Activated CD8-positive, alpha-beta memory T cell treated with anti-CD3 and anti-CD28 coated beads, Interleukin-2, amount 10 ng/mL, durations not matched to agents 7 days and 5 days (primary cell): ENCODE results near the gene MOSPD3. TPM values are rescaled to one million over a fixed set of nuclear protein-coding genes. Genes with fewer than 3 reads are reported as not detected.
"Not testable (repeated sequence)": the region's sequence is repeated elsewhere in the genome, so short reads cannot be mapped to it uniquely, and the experiment has no call there.

Experiments used
- ATAC-seq: fragments of 150-1000 bp; cut with Tn5 transposase; one replicate; pipeline ENCODE4 v1.10.0; 2021; ENCODE audit warnings: moderate library complexity
- CTCF ChIA-PET: fragments of 350-600 bp; sonication (Branson Sonifier 250); formaldehyde crosslinking; loops from one replicate; lab custom pipeline; 2021; ENCODE audit warnings: antibody characterized with exemption; lab: Charles Lee
- DNase-seq: peaks from one replicate; pipeline ENCODE4 v3.0.0-alpha.2; 2020
- H3K27ac Mint-ChIP-seq: one replicate; pipeline ENCODE4 v1.8.0; 2021; ENCODE audit warnings: mild to moderate bottlenecking, mixed read lengths
- H3K27me3 Mint-ChIP-seq: one replicate; pipeline ENCODE4 v1.8.0; 2021; ENCODE audit warnings: mixed read lengths
- H3K36me3 Mint-ChIP-seq: one replicate; pipeline ENCODE4 v1.8.0; 2021; ENCODE audit warnings: mild to moderate bottlenecking, mixed read lengths
- H3K4me1 Mint-ChIP-seq: one replicate; pipeline ENCODE4 v1.8.0; 2021; ENCODE audit warnings: mixed read lengths
- H3K4me3 Mint-ChIP-seq: one replicate; pipeline ENCODE4 v1.8.0; 2021; ENCODE audit warnings: mild to moderate bottlenecking, moderate library complexity, mixed read lengths
- H3K9me3 Mint-ChIP-seq: one replicate; pipeline ENCODE4 v1.8.0; 2022; ENCODE audit warnings: low read depth, mixed read lengths
- total RNA-seq, 2 experiments: library from RNA; stranded (reverse); gene quantifications; one replicate each; pipeline ENCODE4 v1.2.3, GENCODE V29; 2021

The MOSPD3 gene
- total RNA-seq, 2 experiments from 2014 or later, result 22.2 to 28.8 TPM

GRCh38 chr7:100649826-100650565, 37.7 kb downstream of the MOSPD3 start:
- CTCF ChIA-PET, result interaction anchor here (0.7 to 1.3 kb wide), 2 partner anchors 56 to 241 kb away, joined by 3 read pairs; partner anchors contain the start of gene POP7
- Mint-ChIP-seq H3K9me3 (no peaks in the 10 kb centered on the region), H3K27ac (no peak overlapping the region)

GRCh38 chr7:100654908-100655831, 42.8 kb downstream of the MOSPD3 start:
- no peak for ATAC-seq
- H3K27ac Mint-ChIP-seq, result no peak overlapping the region
- no peak overlapping the region for H3K4me3 Mint-ChIP-seq
- no peaks in the 10 kb centered on the region for H3K36me3 Mint-ChIP-seq
- DNase-seq, result no peak
- CTCF ChIA-PET, result no interaction called here
- H3K4me1 Mint-ChIP-seq, result no peaks in the 10 kb centered on the region
- H3K27me3 Mint-ChIP-seq, result peaks cover 38% of the 10 kb centered on the region
- H3K9me3 Mint-ChIP-seq, result no peaks in the 10 kb centered on the region

More at GRCh38 chr7:100649826-100650565, 37.7 kb downstream of the MOSPD3 start:
- Mint-ChIP-seq H3K27me3 (peaks cover 21% of the 10 kb centered on the region), H3K4me1 (no peaks in the 10 kb centered on the region), H3K4me3 (no peak overlapping the region), H3K36me3 (no peaks in the 10 kb centered on the region)
- no peak for ATAC-seq
- no peak for DNase-seq

- DNase-seq, result peak; percentile 67
- H3K4me3 Mint-ChIP-seq, result no peak within 1 kb of the TSS
- peak; percentile 88 for ATAC-seq
- H3K36me3 Mint-ChIP-seq, result no peaks in the 10 kb centered on the region
- H3K27ac Mint-ChIP-seq, result no peak within 1 kb of the TSS
- CTCF ChIA-PET, result interaction anchor here (0.8 to 1.6 kb wide), 2 partner anchors 10 to 24 kb away, joined by 3 to 4 read pairs; no protein-coding TSS in a partner anchor
- H3K27me3 Mint-ChIP-seq, result peaks cover 39% of the 10 kb centered on the region
- no peaks in the 10 kb centered on the region for H3K4me1 Mint-ChIP-seq
- H3K9me3 Mint-ChIP-seq, result no peaks in the 10 kb centered on the region
Observed at GRCh38 chr7:100655908-100656674, 43.8 kb downstream of the MOSPD3 start, which contains the start of gene ACTL6B. TSS of gene ACTL6B (minus strand) at chr7:100656448. CDS start at chr7:100656354, 94 bp downstream.

GRCh38 chr7:100662194-100662776, 49.9 kb downstream of the MOSPD3 start:
- H3K36me3 Mint-ChIP-seq, H3K27ac Mint-ChIP-seq, H3K4me3 Mint-ChIP-seq, DNase-seq, H3K4me1 Mint-ChIP-seq, H3K9me3 Mint-ChIP-seq, ATAC-seq: not testable (repeated sequence)
- CTCF ChIA-PET, result interaction anchor here (3.8 kb wide), 1 partner anchor 29 kb away, joined by 16 read pairs; no protein-coding TSS in a partner anchor
- H3K27me3 Mint-ChIP-seq, result peaks cover 20% of the 10 kb centered on the region

Other genes starting within 250 kb of the MOSPD3 start
- gene PILRA, start 239.1 kb upstream of the MOSPD3 start, total RNA-seq, result 1 to 10 TPM; 1.3 to 3.4 TPM
- gene ZCWPW1, start 183.8 kb upstream of the MOSPD3 start, total RNA-seq, result 1 to 10 TPM; 2.6 to 3.3 TPM
- gene MEPCE, start 182.7 kb upstream of the MOSPD3 start, total RNA-seq, result 10 to 100 TPM; 42.4 to 50.2 TPM
- gene PPP1R35, start 176.0 kb upstream of the MOSPD3 start, total RNA-seq, result 100 to 1,000 TPM in 1 of 2 experiments, 10 to 100 TPM in 1; 77.6 to 101 TPM
- 1 to 10 TPM; 3.8 to 5.0 TPM for gene SPACDR, start 148.3 kb upstream of the MOSPD3 start, total RNA-seq
- 100 to 1,000 TPM; 128 to 144 TPM for gene TSC22D4, start 133.3 kb upstream of the MOSPD3 start, total RNA-seq
- gene NYAP1, start 128.6 kb upstream of the MOSPD3 start, total RNA-seq, result under 1 TPM; 0.07 to 0.12 TPM
- gene AGFG2, start 73.3 kb upstream of the MOSPD3 start, total RNA-seq, result 10 to 100 TPM; 61.4 to 82.5 TPM
- gene SAP25, start 38.6 kb upstream of the MOSPD3 start, total RNA-seq, result 10 to 100 TPM; 18.2 to 26.3 TPM
- 100 to 1,000 TPM; 155 to 178 TPM for gene LRCH4, start 26.4 kb upstream of the MOSPD3 start, total RNA-seq
- gene FBXO24, start 26.2 kb upstream of the MOSPD3 start, total RNA-seq, result 1 to 10 TPM in 1 of 2 experiments, under 1 TPM in 1; 0.80 to 1.3 TPM
- gene PCOLCE, start 10.2 kb upstream of the MOSPD3 start, total RNA-seq, result 10 to 100 TPM in 1 of 2 experiments, 1 to 10 TPM in 1; 9.2 to 11.6 TPM
- gene TFR2, start 29.0 kb downstream of the MOSPD3 start, total RNA-seq, result 10 to 100 TPM; 11.1 to 18.6 TPM
- not detected for gene ACTL6B, start 43.9 kb downstream of the MOSPD3 start, total RNA-seq
- gene GNB2, start 61.2 kb downstream of the MOSPD3 start, total RNA-seq, result 100 to 1,000 TPM; 243 to 271 TPM
- gene GIGYF1, start 81.7 kb downstream of the MOSPD3 start, total RNA-seq, result 10 to 100 TPM; 47.1 to 53.4 TPM
- 10 to 100 TPM; 43.6 to 53.4 TPM for gene POP7, start 93.6 kb downstream of the MOSPD3 start, total RNA-seq
- gene EPO, start 107.9 kb downstream of the MOSPD3 start, total RNA-seq, result not detected
- not detected for gene ZAN, start 121.1 kb downstream of the MOSPD3 start, total RNA-seq
- 1 to 10 TPM; 1.3 to 2.0 TPM for gene EPHB4, start 215.0 kb downstream of the MOSPD3 start, total RNA-seq
- 10 to 100 TPM; 28.6 to 30.1 TPM for gene SLC12A9, start 240.2 kb downstream of the MOSPD3 start, total RNA-seq